ENCODE data around the gene PRICKLE3. TPM values are rescaled to one million over a fixed set of nuclear protein-coding genes. Genes with fewer than 3 reads are reported as not detected.

PRICKLE3 gene
- total and polyA plus RNA-seq, 2 experiments from 2014 or later: 4.7 to 13.7 TPM

- H3K79me2 ChIP-seq (replicated peaks; ENCODE audit: insufficient read depth): no peaks in the 10 kb centered on the region
- peaks cover 13% of the 10 kb centered on the region for H3K27me3 Mint-ChIP-seq (ENCODE audit: insufficient read depth, low read depth, poor library complexity)
- no peaks in the 10 kb centered on the region for H3K27me3 ChIP-seq (ENCODE audit: insufficient read depth)
- H3K4me2 ChIP-seq: no peak overlapping the region
- H3K36me3 Mint-ChIP-seq (ENCODE audit: low read depth): no peaks in the 10 kb centered on the region; the same call in 2 of the 3 replicates
- H3K9me2 ChIP-seq (ENCODE audit: insufficient read depth): no peaks in the 10 kb centered on the region
- H3K4me1 Mint-ChIP-seq: peaks cover 10% of the 10 kb centered on the region; the same call in 2 of the 3 replicates
- TF ChIP-seq REST (IDR thresholded peaks at IDR 0.05; ENCODE audit: unreplicated experiment): no peak
- no peak for TF ChIP-seq EZH2phosphoT487 (IDR thresholded peaks at IDR 0.05; ENCODE audit: unreplicated experiment)
- no peak for TF ChIP-seq CREB1 (CRISPR knock-in tag; IDR thresholded peaks at IDR 0.05; ENCODE audit: low read depth)
- no peak overlapping the region for H2AFZ ChIP-seq
- no peak overlapping the region for H3K27ac ChIP-seq (ENCODE audit: low read depth)
- no peak overlapping the region for H3K27ac Mint-ChIP-seq
- H3F3A ChIP-seq (replicated peaks; ENCODE audit: low read depth): no peaks in the 10 kb centered on the region
- H3K4me3 Mint-ChIP-seq: no peak overlapping the region
- no peaks in the 10 kb centered on the region for H3K9me3 Mint-ChIP-seq
- no peaks in the 10 kb centered on the region for H4K20me1 ChIP-seq (replicated peaks; ENCODE audit: insufficient read depth)
- DNase-seq (ENCODE audit: low spot score) (no peak), ATAC-seq (no peak)
- no peaks in the 10 kb centered on the region for H3K36me3 ChIP-seq (ENCODE audit: insufficient read depth)
- H3K4me1 ChIP-seq (ENCODE audit: insufficient read depth): no peaks in the 10 kb centered on the region
- H3K4me3 ChIP-seq: no peak overlapping the region
These were observed 40.8 kb upstream of the PRICKLE3 start for GRCh38 chrX:49226946-49227345.

GRCh38 chrX:49225858-49226257, 39.7 kb upstream of the PRICKLE3 start:
- Mint-ChIP-seq H3K9me3 (no peaks in the 10 kb centered on the region), H3K27me3 (ENCODE audit: insufficient read depth, low read depth, poor library complexity) (peaks cover 13% of the 10 kb centered on the region), H3K36me3 (ENCODE audit: low read depth) (no peaks in the 10 kb centered on the region; the same call in 2 of the 3 replicates), H3K4me3 (no peak overlapping the region), H3K27ac (no peak overlapping the region), H3K4me1 (peaks cover 6% of the 10 kb centered on the region; the same call in 2 of the 3 replicates)
- ATAC-seq (no peak), DNase-seq (ENCODE audit: low spot score) (no peak)
- Histone ChIP-seq H3K36me3 (ENCODE audit: insufficient read depth) (no peaks in the 10 kb centered on the region), H3K27ac (ENCODE audit: low read depth) (no peak overlapping the region), H3K4me1 (ENCODE audit: insufficient read depth) (no peaks in the 10 kb centered on the region), H2AFZ (no peak overlapping the region), H3K9me2 (ENCODE audit: insufficient read depth) (no peaks in the 10 kb centered on the region), H3K79me2 (replicated peaks; ENCODE audit: insufficient read depth) (no peaks in the 10 kb centered on the region), H3K27me3 (ENCODE audit: insufficient read depth) (no peaks in the 10 kb centered on the region), H3K4me3 (no peak overlapping the region), H4K20me1 (replicated peaks; ENCODE audit: insufficient read depth) (no peaks in the 10 kb centered on the region), H3F3A (replicated peaks; ENCODE audit: low read depth) (no peaks in the 10 kb centered on the region), H3K4me2 (no peak overlapping the region)
- no peak for TF ChIP-seq POLR2AphosphoS5 (IDR thresholded peaks at IDR 0.05; ENCODE audit: low read depth)
- no peak for TF ChIP-seq STAT1 (IDR thresholded peaks at IDR 0.05; ENCODE audit: unreplicated experiment)
- TF ChIP-seq ZNF462 (CRISPR knock-in tag; IDR thresholded peaks at IDR 0.05): no peak
- no peak for TF ChIP-seq CTCF (conservative IDR thresholded peaks at IDR 0.05; ENCODE audit: low read depth in 2 of 2)
- no peak for TF ChIP-seq EZH2 (IDR thresholded peaks at IDR 0.05; ENCODE audit: low read depth, unreplicated experiment)
- TF ChIP-seq CREB1 (CRISPR knock-in tag; IDR thresholded peaks at IDR 0.05; ENCODE audit: low read depth): no peak
- no peak for TF ChIP-seq ETS1 (IDR thresholded peaks at IDR 0.05)
